CD4-positive, alpha-beta T cell (primary cell): ENCODE data around the gene RGP1. TPM values are rescaled to one million over a fixed set of nuclear protein-coding genes. Genes with fewer than 3 reads are reported as not detected.

Experiments used
- ATAC-seq: fragments of 200-7000 bp; cut with Tn5 transposase; one replicate; pipeline ENCODE4 v1.10.0; 2022; ENCODE audit warnings: mild to moderate bottlenecking; ENCODE audit not compliant: poor library complexity
- CTCF ChIA-PET: fragments of 350-600 bp; sonication (Branson Sonifier 250); formaldehyde crosslinking; loops from one replicate; lab custom pipeline; 2021; ENCODE audit warnings: antibody characterized with exemption, inconsistent platforms; lab: Charles Lee
- POLR2A ChIA-PET: fragments of 350-600 bp; sonication (Branson Sonifier 250); formaldehyde crosslinking; loops from one replicate; lab custom pipeline; 2021; ENCODE audit warnings: antibody characterized with exemption, inconsistent platforms; lab: Charles Lee
- DNase-seq, 14 experiments: peaks; one replicate each; pipeline ENCODE4 v3.0.0-alpha.2; 2013 to 2020; ENCODE audit warnings: mixed read lengths in 2 of 14
- H3K27ac ChIP-seq, 2 donors: one replicate each; pipeline versions ENCODE4 v1.5.1 to v1.7.0; 2013; ENCODE audit warnings: low read length in 2 of 2, low read depth in 1 of 2, mild to moderate bottlenecking in 1 of 2
- H3K27me3 ChIP-seq, 2 experiments: 1 replicate in 1 of 2; 2 replicates in 1 of 2; pipeline versions ENCODE4 v1.6.1 to v1.7.0; 2013; ENCODE audit warnings: low read length in 2 of 2, control low read depth in 1 of 2, mild to moderate bottlenecking in 1 of 2, moderate library complexity in 1 of 2; ENCODE audit not compliant: insufficient read depth in 2 of 2, control insufficient read depth in 1 of 2
- H3K36me3 ChIP-seq: one replicate; pipeline ENCODE4 v1.6.1; 2013; ENCODE audit warnings: low read length, control low read depth; ENCODE audit not compliant: insufficient read depth
- H3K4me1 ChIP-seq: one replicate; pipeline ENCODE4 v1.6.1; 2013; ENCODE audit warnings: low read length, control low read depth; ENCODE audit not compliant: insufficient read depth
- H3K4me3 ChIP-seq: one replicate; pipeline ENCODE4 v1.5.1; 2013; ENCODE audit warnings: mild to moderate bottlenecking, low read length, moderate library complexity
- H3K9me3 ChIP-seq, 2 experiments: 1 replicate in 1 of 2; 2 replicates in 1 of 2; pipeline versions ENCODE4 v1.6.1 to v1.7.0; 2013; ENCODE audit warnings: low read length in 2 of 2, mild to moderate bottlenecking in 2 of 2, control low read depth in 1 of 2, moderate library complexity in 1 of 2; ENCODE audit not compliant: control insufficient read depth in 1 of 2, insufficient read depth in 1 of 2
- H3K27ac Mint-ChIP-seq: one replicate; pipeline ENCODE4 v1.8.0; 2020; ENCODE audit warnings: mixed read lengths
- H3K27me3 Mint-ChIP-seq: one replicate; pipeline ENCODE4 v1.8.0; 2021; ENCODE audit warnings: mixed read lengths
- H3K36me3 Mint-ChIP-seq: one replicate; pipeline ENCODE4 v1.8.0; 2021; ENCODE audit warnings: low read depth, mixed read lengths
- H3K4me1 Mint-ChIP-seq: one replicate; pipeline ENCODE4 v1.8.0; 2021; ENCODE audit warnings: low read depth, mixed read lengths
- H3K4me3 Mint-ChIP-seq: one replicate; pipeline ENCODE4 v1.8.0; 2020; ENCODE audit warnings: mild to moderate bottlenecking, mixed read lengths
- H3K9me3 Mint-ChIP-seq: one replicate; pipeline ENCODE4 v1.8.0; 2020; ENCODE audit warnings: mixed read lengths
- intact Hi-C, 2 experiments: fragments of 100-400 bp; cut with DNase I in 1 of 2; cut with micrococcal nuclease in 1 of 2; formaldehyde crosslinking; loops; one replicate each; pipeline versions ENCODE4 v1.15.1 to v1.9.0; 2023 to 2025; cut with DNase I, micrococcal nuclease
- total RNA-seq, 174 experiments: library from RNA in 2 of 174; stranded (reverse) in 2 of 174; gene quantifications; one replicate each; pipeline ENCODE4 v1.2.3 and lab custom pipeline; 2021 to 2026
- TF ChIP-seq, protein P1 (sequence below): fragments of 200-600 bp; IDR thresholded peaks from one replicate; pipeline ENCODE4 v1.8.0; 2022; ENCODE audit warnings: antibody characterized with exemption, mild to moderate bottlenecking

RGP1 gene
- total RNA-seq, 2 experiments from 2014 or later, result 12.6 to 13.1 TPM

DNA sequence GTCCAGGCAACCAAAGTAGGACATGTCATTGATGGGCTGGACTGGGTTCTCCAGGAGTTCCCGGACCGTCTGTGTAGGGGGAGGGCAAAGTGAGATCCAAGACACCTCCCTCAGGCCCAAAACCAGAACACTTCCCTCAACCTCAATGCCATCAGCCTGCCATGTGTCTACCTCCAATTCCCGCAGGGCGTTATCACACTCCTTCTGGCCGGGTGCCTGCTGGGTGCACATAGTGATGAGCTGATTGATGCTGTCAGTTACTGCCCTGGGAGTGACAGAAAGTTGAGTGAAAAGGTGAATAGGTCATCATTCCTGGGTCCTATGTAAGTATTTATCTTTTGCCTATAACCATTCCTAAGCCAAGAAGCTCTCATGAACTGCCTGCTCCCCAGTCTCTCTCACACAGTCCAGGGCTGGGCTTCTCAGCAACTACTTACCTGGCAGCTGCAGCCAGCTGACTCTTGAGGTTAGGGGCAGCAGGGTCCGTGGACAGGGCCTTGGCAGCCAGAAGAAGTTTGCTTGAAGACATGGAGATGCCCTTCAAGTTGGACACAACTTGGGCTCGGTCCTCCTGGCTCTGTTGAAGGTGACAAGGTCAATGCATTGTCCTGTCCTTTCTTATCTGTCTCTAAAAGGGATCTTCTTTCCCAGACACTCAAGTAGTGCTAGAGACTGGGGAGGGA is 38.1 kb upstream of the RGP1 start:
- peaks cover 92% of the 10 kb centered on the region for H3K36me3 ChIP-seq
- no peak overlapping the region for H3K27ac Mint-ChIP-seq

DNA sequence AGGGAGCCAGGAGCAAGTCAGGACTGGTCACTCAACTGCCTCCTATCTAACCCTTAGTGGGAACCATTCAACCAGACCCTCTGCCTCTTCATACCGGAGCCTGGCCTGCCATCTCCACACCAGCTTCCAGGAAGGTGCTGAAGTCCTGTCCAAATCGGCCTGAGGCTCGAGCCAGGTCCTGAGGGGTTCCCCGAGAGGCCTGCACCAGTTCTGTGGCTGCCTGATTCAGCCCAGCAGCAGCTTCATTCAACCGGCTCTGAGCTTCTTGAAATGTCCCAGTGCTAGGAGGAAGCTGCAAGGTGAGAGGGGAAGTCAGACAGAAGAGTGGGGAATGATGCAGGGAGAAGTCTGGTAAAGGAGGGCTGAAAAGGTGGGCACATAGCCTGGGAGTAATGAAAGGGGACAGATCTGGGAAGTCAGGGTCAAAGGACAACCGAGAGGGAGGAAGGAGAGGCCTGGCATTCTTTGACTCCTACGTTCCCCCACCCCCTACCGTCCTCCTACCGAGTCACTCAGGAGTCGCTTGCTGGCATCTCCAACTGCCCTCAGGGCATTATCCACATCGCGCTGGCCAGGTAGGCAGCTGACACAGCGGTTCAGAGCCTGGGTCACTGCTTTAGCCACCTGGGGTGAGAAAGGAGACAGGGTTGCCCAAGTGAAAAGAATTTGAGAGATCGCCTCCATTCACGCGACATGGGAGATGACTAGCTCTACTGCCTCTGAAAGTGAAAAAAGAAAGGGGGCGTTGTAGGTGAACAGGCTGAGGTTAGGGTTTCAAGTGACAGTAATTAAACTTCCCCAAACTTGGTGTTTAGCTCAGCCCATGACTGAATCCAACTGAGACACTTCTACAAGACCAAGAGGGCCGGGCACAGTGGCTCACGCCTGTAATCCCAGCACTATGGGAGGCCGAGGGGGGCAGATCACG is 37.3 kb upstream of the RGP1 start:
- H3K27me3 Mint-ChIP-seq, result no peaks in the 10 kb centered on the region
- Histone ChIP-seq H3K27me3 (no peaks in the 10 kb centered on the region), H3K4me1 (no peaks in the 10 kb centered on the region), H3K4me3 (no peak overlapping the region), H3K36me3 (peaks cover 92% of the 10 kb centered on the region), H3K27ac (no peak overlapping the region), H3K9me3 (no peaks in the 10 kb centered on the region)
- intact Hi-C loops, result no loop called here
- DNase-seq (no peak), ATAC-seq (no peak)
- ChIA-PET POLR2A (interaction anchor here (1.2 kb wide), 1 partner anchor 20 kb away, joined by 4 read pairs; the partner anchor contains the start of gene TLN1), CTCF (interaction anchor here (0.9 to 1.6 kb wide), 2 partner anchors 21 to 65 kb away, joined by 3 read pairs; partner anchors contain the start of gene CREB3)
- no peaks in the 10 kb centered on the region for H3K4me1 Mint-ChIP-seq
- H3K9me3 Mint-ChIP-seq, result no peaks in the 10 kb centered on the region
- TF ChIP-seq, protein P1, sequence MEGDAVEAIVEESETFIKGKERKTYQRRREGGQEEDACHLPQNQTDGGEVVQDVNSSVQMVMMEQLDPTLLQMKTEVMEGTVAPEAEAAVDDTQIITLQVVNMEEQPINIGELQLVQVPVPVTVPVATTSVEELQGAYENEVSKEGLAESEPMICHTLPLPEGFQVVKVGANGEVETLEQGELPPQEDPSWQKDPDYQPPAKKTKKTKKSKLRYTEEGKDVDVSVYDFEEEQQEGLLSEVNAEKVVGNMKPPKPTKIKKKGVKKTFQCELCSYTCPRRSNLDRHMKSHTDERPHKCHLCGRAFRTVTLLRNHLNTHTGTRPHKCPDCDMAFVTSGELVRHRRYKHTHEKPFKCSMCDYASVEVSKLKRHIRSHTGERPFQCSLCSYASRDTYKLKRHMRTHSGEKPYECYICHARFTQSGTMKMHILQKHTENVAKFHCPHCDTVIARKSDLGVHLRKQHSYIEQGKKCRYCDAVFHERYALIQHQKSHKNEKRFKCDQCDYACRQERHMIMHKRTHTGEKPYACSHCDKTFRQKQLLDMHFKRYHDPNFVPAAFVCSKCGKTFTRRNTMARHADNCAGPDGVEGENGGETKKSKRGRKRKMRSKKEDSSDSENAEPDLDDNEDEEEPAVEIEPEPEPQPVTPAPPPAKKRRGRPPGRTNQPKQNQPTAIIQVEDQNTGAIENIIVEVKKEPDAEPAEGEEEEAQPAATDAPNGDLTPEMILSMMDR, result no peak
- H3K4me3 Mint-ChIP-seq, result no peak overlapping the region
- no peak overlapping the region for H3K27ac Mint-ChIP-seq
- H3K36me3 Mint-ChIP-seq, result peaks cover 65% of the 10 kb centered on the region

More for the DNA sequence above, 38.1 kb upstream of the RGP1 start:
- intact Hi-C loops, result no loop called here
- no peaks in the 10 kb centered on the region for H3K27me3 Mint-ChIP-seq
- ChIA-PET CTCF (interaction anchor here (0.6 to 1.6 kb wide), 3 partner anchors 14 to 64 kb away, joined by 3 read pairs; partner anchors contain the start of gene CREB3), POLR2A (no interaction called here)
- ATAC-seq, result no peak
- peaks cover 57% of the 10 kb centered on the region for H3K36me3 Mint-ChIP-seq
- Histone ChIP-seq H3K27me3 (no peaks in the 10 kb centered on the region), H3K27ac (no peak overlapping the region), H3K4me3 (no peak overlapping the region), H3K9me3 (no peaks in the 10 kb centered on the region), H3K4me1 (no peaks in the 10 kb centered on the region)
- DNase-seq, result no peak
- no peaks in the 10 kb centered on the region for H3K4me1 Mint-ChIP-seq
- H3K9me3 Mint-ChIP-seq, result no peaks in the 10 kb centered on the region
- TF ChIP-seq, protein P1, result no peak
- H3K4me3 Mint-ChIP-seq, result no peak overlapping the region

DNA sequence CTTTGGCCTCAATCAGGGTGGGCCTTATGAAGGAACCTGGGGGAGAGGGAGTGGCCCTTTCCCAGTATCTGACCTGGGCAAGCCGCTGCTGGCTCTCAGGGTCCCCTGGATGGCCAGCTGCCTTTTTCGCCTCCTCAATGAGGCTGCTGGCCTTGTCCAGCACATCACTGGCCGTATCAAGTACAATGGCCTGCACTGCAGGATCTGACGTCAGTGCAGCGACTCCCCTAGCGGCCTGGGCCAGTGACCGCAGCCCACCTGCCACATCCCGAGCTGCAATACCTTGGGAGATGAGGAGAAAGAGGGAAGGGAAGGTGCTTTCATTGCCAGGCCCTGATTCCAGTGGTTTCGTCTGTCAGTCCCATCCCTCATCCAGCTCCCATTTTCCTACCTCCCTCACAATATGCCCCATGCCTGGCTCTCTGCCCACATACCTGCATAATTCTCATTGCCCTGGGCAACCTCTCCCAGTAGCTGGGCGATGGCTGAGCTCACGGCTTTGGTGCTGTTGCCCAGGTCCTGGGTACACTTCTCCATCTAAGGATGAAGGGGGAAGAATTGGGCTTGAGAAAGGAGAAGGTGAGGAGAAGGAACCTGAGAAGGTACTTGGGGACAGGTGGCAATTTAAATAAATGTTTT is 36.2 kb upstream of the RGP1 start:
- Mint-ChIP-seq H3K27me3 (no peaks in the 10 kb centered on the region), H3K27ac (no peak overlapping the region), H3K4me1 (no peaks in the 10 kb centered on the region), H3K36me3 (peaks cover 76% of the 10 kb centered on the region), H3K4me3 (no peak overlapping the region), H3K9me3 (no peaks in the 10 kb centered on the region)
- peaks cover 92% of the 10 kb centered on the region for H3K36me3 ChIP-seq
- ChIA-PET CTCF (interaction anchor here (0.8 to 1.9 kb wide), 3 partner anchors 15 to 96 kb away, joined by 3 to 5 read pairs (median 4); no protein-coding TSS in a partner anchor), POLR2A (interaction anchor here (1.2 to 1.8 kb wide), 2 partner anchors 19 to 66 kb away, joined by 4 read pairs; partner anchors contain the start of gene TLN1)
- H3K4me3 ChIP-seq, result no peak overlapping the region
- H3K27me3 ChIP-seq, result no peaks in the 10 kb centered on the region
- DNase-seq, result no peak
- no peak for ATAC-seq
- H3K27ac ChIP-seq, result no peak overlapping the region
- intact Hi-C loops, result no loop called here
- H3K9me3 ChIP-seq, result no peaks in the 10 kb centered on the region
- no peaks in the 10 kb centered on the region for H3K4me1 ChIP-seq
- TF ChIP-seq, protein P1, result no peak
